T-helper 1 cell treated with Interleukin-12 subunit alpha and Interleukin-12 subunit beta and Interleukin-4 antibody, amounts not matched to agents 30 ng/mL and 1 ng/mL, for 36 hours (primary cell): ENCODE data around the gene PSME1. TPM values are rescaled to one million over a fixed set of nuclear protein-coding genes. Genes with fewer than 3 reads are reported as not detected.

ENCODE experiments used
- intact Hi-C: fragments of 100-400 bp; cut with micrococcal nuclease; formaldehyde crosslinking; loops from one replicate; pipeline ENCODE4 v1.15.1; 2024
- total RNA-seq: library from RNA; stranded (reverse); gene quantifications from 2 replicates; pipeline ENCODE4 v1.2.3, GENCODE V29; 2022

The PSME1 gene
- total RNA-seq, 1 donor from 2014 or later: 567 TPM

GRCh38 chr14:24123424-24124417 is 12.3 kb upstream of the PSME1 start:
- intact Hi-C loops: no loop called here

- intact Hi-C loops: no loop called here
Measured at GRCh38 chr14:24126939-24127338, 9.1 kb upstream of the PSME1 start.

- intact Hi-C loops: no loop called here
Measured at GRCh38 chr14:24127673-24128072, 8.3 kb upstream of the PSME1 start.

- intact Hi-C loops: no loop called here
Measured at GRCh38 chr14:24129410-24129998, 6.5 kb upstream of the PSME1 start.

GRCh38 chr14:24130380-24130716 is 5.6 kb upstream of the PSME1 start, which contains the start of gene FITM1:
TSS of gene FITM1 (plus strand) at chr14:24130659. CDS start at chr14:24131564, 905 bp downstream.
- intact Hi-C loops: no loop called here

GRCh38 chr14:24130717-24131548 is 5.1 kb upstream of the PSME1 start:
- intact Hi-C loops: no loop called here

GRCh38 chr14:24131549-24131966 is 4.4 kb upstream of the PSME1 start:
- intact Hi-C loops: no loop called here

GRCh38 chr14:24132061-24132685 is 3.8 kb upstream of the PSME1 start:
- intact Hi-C loops: no loop called here

- intact Hi-C loops: no loop called here
Measured at GRCh38 chr14:24132976-24133375, 3.0 kb upstream of the PSME1 start.

- intact Hi-C loops: no loop called here
Measured at GRCh38 chr14:24133735-24134134, 2.3 kb upstream of the PSME1 start.

GRCh38 chr14:24135584-24135833 is 485 bp upstream of the PSME1 start:
- intact Hi-C loops: no loop called here

- intact Hi-C loops: loop anchor here (1.0 kb wide), 6 partner anchors 9 to 134 kb away; partner anchors contain the start of genes DCAF11, IPO4, IRF9 and NRL
Measured at GRCh38 chr14:24136684-24137528, 912 bp downstream of the PSME1 start.

- intact Hi-C loops: no loop called here
Measured at GRCh38 chr14:24137529-24138395, 1.8 kb downstream of the PSME1 start.

GRCh38 chr14:24138396-24139271 is 2.6 kb downstream of the PSME1 start:
- intact Hi-C loops: no loop called here

GRCh38 chr14:24139272-24139934 is 3.4 kb downstream of the PSME1 start:
- intact Hi-C loops: no loop called here

GRCh38 chr14:24141097-24141880 is 5.3 kb downstream of the PSME1 start, which contains the start of gene EMC9:
TSS of gene EMC9 (minus strand) at chr14:24141591. CDS start at chr14:24141304, 287 bp downstream.
- intact Hi-C loops: loop anchor here (1.0 to 10.0 kb wide), 13 partner anchors 20 to 1226 kb away; partner anchors contain the start of genes ACIN1, BCL2L2, C14orf119 and CHMP4A

- intact Hi-C loops: loop anchor here (10.0 kb wide), 3 partner anchors 589 to 1229 kb away; partner anchors contain the start of genes BCL2L2, PPP1R3E, RBM23 and THTPA
Measured at GRCh38 chr14:24143511-24143910, 7.5 kb downstream of the PSME1 start.
